Chondrocyte (in vitro differentiated cells): ENCODE results near the gene MOV10. TPM values are rescaled to one million over a fixed set of nuclear protein-coding genes. Genes with fewer than 3 reads are reported as not detected.

Source experiments
- DNase-seq: peaks from one replicate; pipeline ENCODE4 v3.0.0; 2021; ENCODE audit warnings: mixed read lengths, low spot score
- H3K27ac Mint-ChIP-seq: one replicate; pipeline ENCODE4 v1.8.0; 2021; ENCODE audit warnings: mild to moderate bottlenecking, moderate library complexity, mixed read lengths; ENCODE audit not compliant: unreplicated experiment
- H3K27me3 Mint-ChIP-seq: 2 replicates; pipeline ENCODE4 v1.8.0; 2021; ENCODE audit warnings: low read depth, mixed read lengths
- H3K36me3 Mint-ChIP-seq: 2 replicates; pipeline ENCODE4 v1.8.0; 2021; ENCODE audit warnings: low read depth, mixed read lengths
- H3K4me1 Mint-ChIP-seq: 2 replicates; pipeline ENCODE4 v1.8.0; 2021; ENCODE audit warnings: low read depth, mild to moderate bottlenecking, mixed read lengths
- H3K4me3 Mint-ChIP-seq: one replicate; pipeline ENCODE4 v1.8.0; 2021; ENCODE audit warnings: mild to moderate bottlenecking, moderate library complexity, mixed read lengths; ENCODE audit not compliant: unreplicated experiment
- H3K9me3 Mint-ChIP-seq: 2 replicates; pipeline ENCODE4 v1.8.0; 2021; ENCODE audit warnings: low read depth, mixed read lengths
- CTCF ChIP-seq: fragments of 200-600 bp; sonication (generic); IDR thresholded peaks from 2 replicates; pipeline ENCODE4 v1.5.0; 2021; ENCODE audit warnings: antibody characterized with exemption, mild to moderate bottlenecking, moderate library complexity
- total RNA-seq: library from RNA; stranded (reverse); gene quantifications from 3 replicates; pipeline ENCODE4 v1.2.1, GENCODE V29; 2021

MOV10 gene
- total RNA-seq, 1 donor from 2014 or later, result 45.9 TPM

- H3K27ac Mint-ChIP-seq, result no peak overlapping the region
- H3K4me3 Mint-ChIP-seq, result peak overlapping the region; percentile 35
- peak; percentile 75 for TF ChIP-seq CTCF
- no peak for DNase-seq
- H3K36me3 Mint-ChIP-seq, result peaks cover 5% of the 10 kb centered on the region
- H3K27me3 Mint-ChIP-seq, result peaks cover 13% of the 10 kb centered on the region
- peaks cover 4% of the 10 kb centered on the region for H3K4me1 Mint-ChIP-seq
- peaks cover 10% of the 10 kb centered on the region for H3K9me3 Mint-ChIP-seq
Observed at GRCh38 chr1:112744009-112744578, 69.6 kb downstream of the MOV10 start.

- Mint-ChIP-seq H3K9me3 (no peaks in the 10 kb centered on the region), H3K4me3 (no peak overlapping the region), H3K36me3 (no peaks in the 10 kb centered on the region), H3K4me1 (peaks cover 4% of the 10 kb centered on the region), H3K27ac (no peak overlapping the region), H3K27me3 (peaks cover 17% of the 10 kb centered on the region)
- no peak for TF ChIP-seq CTCF
- no peak for DNase-seq
Observed at GRCh38 chr1:112748396-112748795, 73.9 kb downstream of the MOV10 start.

Other genes starting within 250 kb of the MOV10 start
- 2.8 to 6.0 TPM (median 6.0 TPM) in 3 replicates for gene WNT2B, start 165.7 kb upstream of the MOV10 start, total RNA-seq
- 14.4 to 19.9 TPM (median 15.9 TPM) in 3 replicates for gene ST7L, start 55.5 kb upstream of the MOV10 start, total RNA-seq
- gene CAPZA1, start 54.8 kb upstream of the MOV10 start, total RNA-seq, result 121 to 130 TPM (median 121 TPM) in 3 replicates
- gene RHOC, start 32.5 kb downstream of the MOV10 start, total RNA-seq, result 303 to 446 TPM (median 444 TPM) in 3 replicates
- gene PPM1J, start 40.7 kb downstream of the MOV10 start, total RNA-seq, result 0.59 to 0.87 TPM (median 0.85 TPM) in 3 replicates